ENCODE results near the gene MRPL53.
"Not testable (repeated sequence)": the region's sequence is repeated elsewhere in the genome, so short reads cannot be mapped to it uniquely, and the experiment has no call there.

DNA sequence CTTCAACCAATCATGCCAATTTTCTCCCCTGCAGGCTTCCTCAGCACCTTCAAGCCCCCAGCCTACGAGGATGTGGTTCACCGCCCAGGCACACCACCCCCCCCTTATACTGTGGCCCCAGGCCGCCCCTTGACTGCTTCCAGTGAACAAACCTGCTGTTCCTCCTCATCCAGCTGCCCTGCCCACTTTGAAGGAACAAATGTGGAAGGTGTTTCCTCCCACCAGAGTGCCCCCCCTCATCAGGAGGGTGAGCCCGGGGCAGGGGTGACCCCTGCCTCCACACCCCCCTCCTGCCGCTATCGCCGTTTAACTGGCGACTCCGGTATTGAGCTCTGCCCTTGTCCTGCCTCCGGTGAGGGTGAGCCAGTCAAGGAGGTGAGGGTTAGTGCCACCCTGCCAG, 12.3 kb downstream of the MRPL53 start:
- TF ChIP-seq POLR2A (IDR thresholded peaks at IDR 0.05) = not testable (repeated sequence)
- TF ChIP-seq, protein P1, sequence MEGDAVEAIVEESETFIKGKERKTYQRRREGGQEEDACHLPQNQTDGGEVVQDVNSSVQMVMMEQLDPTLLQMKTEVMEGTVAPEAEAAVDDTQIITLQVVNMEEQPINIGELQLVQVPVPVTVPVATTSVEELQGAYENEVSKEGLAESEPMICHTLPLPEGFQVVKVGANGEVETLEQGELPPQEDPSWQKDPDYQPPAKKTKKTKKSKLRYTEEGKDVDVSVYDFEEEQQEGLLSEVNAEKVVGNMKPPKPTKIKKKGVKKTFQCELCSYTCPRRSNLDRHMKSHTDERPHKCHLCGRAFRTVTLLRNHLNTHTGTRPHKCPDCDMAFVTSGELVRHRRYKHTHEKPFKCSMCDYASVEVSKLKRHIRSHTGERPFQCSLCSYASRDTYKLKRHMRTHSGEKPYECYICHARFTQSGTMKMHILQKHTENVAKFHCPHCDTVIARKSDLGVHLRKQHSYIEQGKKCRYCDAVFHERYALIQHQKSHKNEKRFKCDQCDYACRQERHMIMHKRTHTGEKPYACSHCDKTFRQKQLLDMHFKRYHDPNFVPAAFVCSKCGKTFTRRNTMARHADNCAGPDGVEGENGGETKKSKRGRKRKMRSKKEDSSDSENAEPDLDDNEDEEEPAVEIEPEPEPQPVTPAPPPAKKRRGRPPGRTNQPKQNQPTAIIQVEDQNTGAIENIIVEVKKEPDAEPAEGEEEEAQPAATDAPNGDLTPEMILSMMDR (IDR thresholded peaks at IDR 0.05) = not testable (repeated sequence)

Measured in body of pancreas (tissue), 4 donors.